AG04450 (cell line): ENCODE results near the gene SIX1. TPM values are rescaled to one million over a fixed set of nuclear protein-coding genes. Genes with fewer than 3 reads are reported as not detected.

Experiments
- CTCF ChIA-PET: fragments of 300-600, 350-600 bp; formaldehyde crosslinking; extraction: SDS; loops from one replicate; lab custom pipeline; 2022; ENCODE audit warnings: antibody characterized with exemption, inconsistent platforms; lab: Charles Lee
- POLR2A ChIA-PET: fragments of 350-600 bp; formaldehyde crosslinking; extraction: SDS; loops from one replicate; lab custom pipeline; 2021; ENCODE audit warnings: antibody characterized with exemption, inconsistent platforms; lab: Yijun Ruan, JAX
- DNase-seq: peaks from one replicate; pipeline ENCODE4 v3.0.0-alpha.2; 2011; ENCODE audit warnings: low read depth, low spot score
- H3K27ac ChIP-seq: one replicate; pipeline ENCODE4 v1.5.1; 2012; ENCODE audit warnings: low read depth, low read length, control low read depth
- H3K27me3 ChIP-seq: one replicate; pipeline ENCODE4 v1.6.0; 2012; ENCODE audit warnings: low read length; ENCODE audit not compliant: control insufficient read depth, insufficient read depth
- H3K4me3 ChIP-seq: 2 replicates; pipeline ENCODE4 v1.5.1; 2011; ENCODE audit warnings: mild to moderate bottlenecking, low read depth, low read length, control low read depth
- H3K9me3 ChIP-seq: 2 replicates; pipeline ENCODE4 v1.5.1; 2012; ENCODE audit warnings: low read length; ENCODE audit not compliant: control insufficient read depth, insufficient read depth
- CTCF ChIP-seq: IDR thresholded peaks from 2 replicates; pipeline ENCODE4 v1.5.1; 2011; ENCODE audit warnings: low read depth, low read length, control low read depth, inconsistent platforms
- polyA plus RNA-seq: library from polyadenylated mRNA; depleted of rRNA; stranded (reverse); fragments of >200 nt; gene quantifications from 2 replicates; pipeline ENCODE4 v1.2.3, GENCODE V29; 2011

Gene SIX1
- polyA plus RNA-seq, 1 experiment: 25.6 TPM

- TF ChIP-seq CTCF: no peak
- Histone ChIP-seq H3K9me3 (peaks cover 24% of the 10 kb centered on the region), H3K27ac (no peak overlapping the region), H3K4me3 (no peak overlapping the region), H3K27me3 (no peaks in the 10 kb centered on the region)
- no peak for DNase-seq
- ChIA-PET CTCF (interaction anchor here (1.0 to 1.2 kb wide), 2 partner anchors 15 to 17 kb away, joined by 3 to 4 read pairs; no protein-coding TSS in a partner anchor), POLR2A (interaction anchor here (0.6 to 1.3 kb wide), 2 partner anchors 10 to 32 kb away, joined by 4 read pairs; partner anchors contain the start of gene SIX1)
These were observed 9.6 kb downstream of the SIX1 start for GRCh38 chr14:60639674-60640073.

- DNase-seq: no peak
- Histone ChIP-seq H3K9me3 (peaks cover 19% of the 10 kb centered on the region), H3K27ac (peak overlapping the region; percentile 59), H3K4me3 (peak overlapping the region; percentile 14), H3K27me3 (no peaks in the 10 kb centered on the region)
- POLR2A ChIA-PET: interaction anchor here (1.5 kb wide), 1 partner anchor 11 kb away, joined by 5 read pairs; the partner anchor contains the start of gene SIX1
- CTCF ChIA-PET: interaction anchor here (0.7 to 1.1 kb wide), 4 partner anchors 8 to 644 kb away, joined by 3 to 10 read pairs (median 3); partner anchors contain the start of gene TMEM30B
- TF ChIP-seq CTCF: no peak
These were observed 11.6 kb downstream of the SIX1 start for GRCh38 chr14:60637479-60638315.

- Histone ChIP-seq H3K9me3 (peaks cover 12% of the 10 kb centered on the region; the same call in 1 of the 2 replicates), H3K27ac (no peak overlapping the region), H3K4me3 (no peak overlapping the region), H3K27me3 (no peaks in the 10 kb centered on the region)
- no peak for DNase-seq
- ChIA-PET CTCF (interaction anchor here (1.1 to 1.5 kb wide), 3 partner anchors 9 to 643 kb away, joined by 3 to 4 read pairs (median 3); no protein-coding TSS in a partner anchor), POLR2A (interaction anchor here (1.5 kb wide), 1 partner anchor 12 kb away, joined by 5 read pairs; the partner anchor contains the start of gene SIX1)
- no peak for TF ChIP-seq CTCF
These were observed 12.3 kb downstream of the SIX1 start for GRCh38 chr14:60636879-60637478.

- ChIA-PET CTCF (interaction anchor here (0.9 to 1.5 kb wide), 2 partner anchors 9 to 10 kb away, joined by 3 to 5 read pairs; no protein-coding TSS in a partner anchor), POLR2A (no interaction called here)
- no peak for TF ChIP-seq CTCF
- no peak for DNase-seq
- H3K4me3 ChIP-seq: no peak overlapping the region
- peaks cover 6% of the 10 kb centered on the region; the same call in 1 of the 2 replicates for H3K9me3 ChIP-seq
- no peak overlapping the region for H3K27ac ChIP-seq
- no peaks in the 10 kb centered on the region for H3K27me3 ChIP-seq
These were observed 15.1 kb downstream of the SIX1 start for GRCh38 chr14:60634153-60634552.
